HG03558 (cell line): ENCODE results near the gene DBNL.

Experiments
- ATAC-seq: cut with Tn5 transposase; IDR thresholded peaks from one replicate; pipeline ENCODE4 v1.9.1; 2021; ENCODE audit warnings: moderate number of reproducible peaks; ENCODE audit not compliant: unreplicated experiment; ENCODE audit errors: extremely low read depth

The DBNL gene

DNA sequence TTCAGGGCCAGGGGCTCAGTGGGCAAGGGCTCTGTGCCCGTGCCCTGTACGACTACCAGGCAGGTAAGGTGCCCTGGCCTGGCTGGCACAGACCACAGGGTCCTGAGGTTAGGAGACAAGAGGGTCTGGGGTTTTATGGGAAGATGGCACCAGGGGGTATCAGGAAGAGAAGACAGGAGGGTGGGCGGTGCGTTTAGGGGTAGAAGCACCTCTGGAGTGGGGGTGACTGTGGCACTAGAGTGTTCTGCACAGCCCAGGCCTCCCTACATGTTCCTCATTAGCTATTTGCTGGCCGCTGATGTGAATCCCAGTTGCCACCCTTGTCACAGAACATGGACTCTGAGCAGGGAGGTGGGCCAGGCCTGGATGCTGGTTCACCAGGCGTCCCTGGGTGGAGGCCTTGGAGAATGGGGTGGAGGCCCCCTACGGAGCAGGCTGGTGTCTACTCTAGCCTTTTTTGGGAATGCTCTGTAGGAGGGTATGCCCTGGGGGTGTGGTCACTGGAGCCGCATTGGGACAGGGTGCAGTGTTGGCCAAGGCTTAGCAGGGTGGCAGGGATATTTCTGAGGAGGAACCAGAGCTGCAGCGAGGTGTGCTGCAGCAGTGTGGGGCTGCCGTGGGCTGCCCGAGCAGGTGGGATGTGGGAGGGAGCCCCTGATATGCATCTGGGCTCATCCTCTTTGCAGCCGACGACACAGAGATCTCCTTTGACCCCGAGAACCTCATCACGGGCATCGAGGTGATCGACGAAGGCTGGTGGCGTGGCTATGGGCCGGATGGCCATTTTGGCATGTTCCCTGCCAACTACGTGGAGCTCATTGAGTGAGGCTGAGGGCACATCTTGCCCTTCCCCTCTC is 15.8 kb downstream of the DBNL start:
- no peak for ATAC-seq

DNA sequence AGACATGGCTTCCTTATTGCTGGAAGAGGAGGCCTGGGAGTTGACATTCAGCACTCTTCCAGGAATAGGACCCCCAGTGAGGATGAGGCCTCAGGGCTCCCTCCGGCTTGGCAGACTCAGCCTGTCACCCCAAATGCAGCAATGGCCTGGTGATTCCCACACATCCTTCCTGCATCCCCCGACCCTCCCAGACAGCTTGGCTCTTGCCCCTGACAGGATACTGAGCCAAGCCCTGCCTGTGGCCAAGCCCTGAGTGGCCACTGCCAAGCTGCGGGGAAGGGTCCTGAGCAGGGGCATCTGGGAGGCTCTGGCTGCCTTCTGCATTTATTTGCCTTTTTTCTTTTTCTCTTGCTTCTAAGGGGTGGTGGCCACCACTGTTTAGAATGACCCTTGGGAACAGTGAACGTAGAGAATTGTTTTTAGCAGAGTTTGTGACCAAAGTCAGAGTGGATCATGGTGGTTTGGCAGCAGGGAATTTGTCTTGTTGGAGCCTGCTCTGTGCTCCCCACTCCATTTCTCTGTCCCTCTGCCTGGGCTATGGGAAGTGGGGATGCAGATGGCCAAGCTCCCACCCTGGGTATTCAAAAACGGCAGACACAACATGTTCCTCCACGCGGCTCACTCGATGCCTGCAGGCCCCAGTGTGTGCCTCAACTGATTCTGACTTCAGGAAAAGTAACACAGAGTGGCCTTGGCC is 16.6 kb downstream of the DBNL start:
- no peak for ATAC-seq

DNA sequence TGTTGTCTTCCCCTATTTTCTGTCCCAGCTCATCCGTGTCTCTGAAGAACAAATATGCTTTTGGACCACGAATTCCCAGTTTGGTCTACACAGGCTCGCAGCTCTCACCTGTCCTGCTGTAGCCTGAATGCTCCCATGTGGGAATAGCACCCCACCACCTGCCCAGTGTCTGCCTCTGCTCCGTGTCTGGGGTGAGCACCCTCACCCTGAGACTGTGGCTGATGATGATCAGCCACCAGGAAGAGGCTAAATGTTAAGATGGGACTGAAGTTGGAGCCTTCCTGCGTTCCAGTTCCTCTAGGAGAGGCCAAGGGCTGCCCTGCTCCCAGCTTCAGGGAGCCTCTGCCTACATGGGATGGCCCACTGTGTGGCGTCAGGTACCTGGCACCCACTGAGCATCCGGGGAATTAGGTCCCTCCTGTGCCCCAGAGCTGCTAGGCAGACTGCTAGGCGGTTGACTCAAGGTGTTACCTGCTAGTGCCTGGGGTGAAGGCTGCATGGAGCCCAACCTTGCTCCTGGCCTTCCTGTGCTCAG is 17.2 kb downstream of the DBNL start:
- ATAC-seq = no peak

DNA sequence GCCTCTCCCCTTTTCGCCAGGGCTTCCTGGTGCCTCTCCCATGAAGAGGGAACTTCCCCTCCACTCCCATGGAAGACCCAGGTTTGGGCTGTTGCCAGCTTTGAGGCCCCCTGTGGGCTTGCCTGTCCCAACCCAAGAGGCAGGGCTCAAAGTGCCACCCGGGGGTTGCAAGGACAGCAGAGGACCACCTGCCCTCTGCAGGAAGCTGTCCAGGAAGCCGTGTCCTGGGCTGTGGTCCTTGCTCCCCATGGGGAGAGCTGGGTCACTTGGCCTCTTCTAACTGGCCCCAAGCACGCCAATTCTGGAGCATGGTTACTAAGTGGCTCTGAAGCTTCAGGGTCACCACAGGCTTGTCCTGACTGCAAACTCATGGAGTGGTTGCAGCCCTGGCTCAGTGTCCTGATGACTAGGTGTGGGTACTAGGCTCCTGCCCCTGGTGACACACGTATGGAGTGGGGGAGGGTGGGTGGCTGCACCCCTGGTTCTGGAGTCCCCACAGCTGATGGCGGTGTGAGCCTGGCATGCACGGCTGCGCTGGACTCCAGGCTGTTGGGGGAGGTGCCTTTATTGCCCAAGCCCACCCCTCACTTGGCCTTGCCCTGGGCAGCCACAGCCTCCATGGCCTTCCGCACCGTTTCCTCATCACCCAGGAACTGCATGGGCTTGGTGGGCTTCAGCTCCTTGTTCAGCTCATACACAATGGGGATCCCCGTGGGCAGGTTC is 17.8 kb downstream of the DBNL start:
- no peak for ATAC-seq

DNA sequence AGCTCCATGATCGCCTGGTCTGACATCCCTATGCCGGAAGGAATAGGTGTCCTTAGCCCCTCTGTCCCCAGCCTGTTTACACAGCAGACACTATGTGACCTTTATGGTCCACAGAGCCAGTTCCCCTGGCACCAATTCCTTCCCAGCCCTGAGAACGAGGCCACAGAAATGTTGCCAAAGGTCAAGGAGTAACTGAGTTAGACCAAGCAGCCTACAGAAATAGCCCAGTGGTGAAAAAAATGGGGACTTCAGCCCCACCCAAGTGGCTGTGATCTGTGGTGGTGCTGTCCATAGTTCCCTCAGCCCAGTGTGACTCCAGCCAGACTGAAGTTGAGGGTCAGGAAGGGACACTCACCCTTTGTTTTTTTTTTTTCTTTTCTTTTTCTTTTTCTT is 18.4 kb downstream of the DBNL start:
- ATAC-seq = no peak

DNA sequence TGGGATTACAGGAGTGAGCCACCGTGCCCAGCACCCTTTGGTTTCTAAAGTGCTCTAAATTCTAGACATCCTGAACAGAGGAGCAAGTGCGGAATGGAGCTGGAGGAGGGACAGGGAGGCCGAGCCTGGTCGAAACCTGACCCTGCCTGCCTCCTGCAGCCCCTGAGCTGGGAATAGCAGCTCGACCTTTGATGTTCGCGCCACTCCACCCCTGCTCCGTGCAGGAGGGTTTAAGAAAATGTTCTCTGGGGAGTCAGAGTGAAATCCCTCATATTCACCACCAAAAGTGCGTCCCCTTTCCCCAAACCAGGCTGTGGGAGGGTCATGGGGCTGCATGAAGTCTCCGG is 19.0 kb downstream of the DBNL start:
- no peak for ATAC-seq

DNA sequence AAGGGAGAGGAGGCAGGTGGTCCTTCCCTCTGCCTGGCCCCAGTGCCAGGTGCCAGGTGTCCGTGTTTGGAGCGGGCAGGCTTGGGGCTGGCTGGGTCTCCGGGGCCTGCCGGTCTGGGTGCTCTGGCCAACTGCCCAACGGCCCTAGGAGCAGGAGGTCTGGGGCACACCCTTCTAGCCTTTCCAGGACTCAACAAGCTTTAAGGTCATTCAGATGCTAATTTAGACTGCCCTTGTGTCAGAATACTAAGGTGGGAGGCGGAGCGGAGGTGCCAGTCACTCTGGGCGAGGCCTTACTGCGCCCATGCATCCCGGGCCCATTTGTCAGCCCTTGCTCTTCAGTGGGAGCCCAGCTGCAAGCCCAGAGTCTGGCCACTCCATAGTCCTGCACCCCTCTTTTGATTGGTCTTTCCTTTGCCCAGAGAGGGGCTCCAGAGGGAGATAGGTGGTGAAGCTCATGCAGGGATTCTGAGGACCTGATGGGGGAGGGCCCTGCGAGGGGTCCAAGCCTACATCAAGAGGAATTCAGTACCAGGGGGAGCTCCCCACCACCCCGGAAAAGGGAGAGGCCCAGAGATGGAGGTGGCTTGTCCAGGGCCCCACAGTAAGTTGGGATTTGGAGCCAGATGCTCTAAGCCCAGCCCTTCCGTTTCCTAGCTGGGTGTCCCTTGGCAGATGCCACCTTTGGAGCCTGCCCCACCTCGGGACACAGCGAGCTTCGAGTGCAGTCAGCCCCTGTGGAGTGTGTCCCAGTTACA is 19.6 kb downstream of the DBNL start:
- no peak for ATAC-seq

DNA sequence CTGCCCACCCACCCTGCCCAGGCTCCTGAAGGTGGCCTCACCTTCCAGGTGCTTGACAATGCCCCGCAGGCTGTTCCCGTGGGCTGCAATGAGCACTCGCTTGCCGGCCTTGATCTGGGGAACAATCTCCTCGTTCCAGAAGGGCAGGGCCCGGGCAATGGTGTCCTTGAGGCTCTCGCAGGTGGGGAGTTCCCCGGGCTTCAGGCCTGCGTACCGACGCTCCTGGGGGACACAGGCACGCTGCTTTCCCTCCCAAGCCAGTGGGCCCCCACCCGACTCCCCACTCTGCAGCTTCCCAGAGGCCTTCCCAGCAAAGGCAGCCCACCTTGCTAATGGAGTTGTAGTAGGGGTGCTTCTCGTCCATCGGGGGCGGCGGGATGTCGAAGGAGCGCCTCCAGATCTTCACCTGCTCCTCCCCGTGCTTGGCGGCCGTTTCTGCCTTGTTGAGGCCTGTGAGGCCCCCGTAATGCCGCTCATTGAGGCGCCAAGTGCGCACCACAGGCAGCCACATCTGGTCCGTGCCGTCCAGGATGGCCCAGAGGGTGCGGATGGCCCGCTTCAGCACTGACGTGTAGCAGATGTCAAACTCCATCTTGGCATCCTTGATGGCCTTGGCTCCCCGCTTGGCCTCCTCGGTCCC is 20.4 kb downstream of the DBNL start:
- ATAC-seq = no peak

DNA sequence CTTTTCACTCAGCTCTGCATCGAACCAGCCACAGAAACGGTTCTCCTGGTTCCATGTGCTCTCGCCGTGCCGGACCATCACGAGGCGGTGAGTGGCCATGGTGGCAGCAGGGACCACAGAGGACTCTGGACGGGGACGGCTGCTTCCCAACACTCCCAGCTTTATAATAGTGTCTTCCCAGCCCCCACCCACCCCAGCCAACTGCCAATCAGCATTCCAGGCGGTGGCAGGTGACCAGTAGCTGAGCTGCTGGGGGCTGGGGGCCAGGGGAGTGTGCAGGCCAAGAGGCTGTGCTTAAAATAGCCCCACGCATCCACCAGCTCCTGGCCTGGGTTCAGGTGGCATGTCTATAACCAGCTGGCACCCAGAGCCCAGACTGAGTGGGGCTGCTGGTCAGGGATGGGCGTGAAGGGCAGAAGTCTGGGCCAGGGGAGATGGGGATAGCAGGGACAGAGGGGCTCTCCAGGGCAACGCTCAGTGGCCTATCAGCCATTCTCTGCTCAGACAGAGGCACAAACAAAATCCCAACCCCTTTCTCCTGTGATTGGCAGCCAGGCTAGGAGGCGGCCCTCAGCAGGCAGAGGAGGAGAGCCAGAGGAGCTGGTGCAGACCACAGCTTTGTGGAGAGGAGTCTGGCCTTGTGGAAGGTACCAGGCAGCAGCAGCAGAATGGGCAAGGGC is 21.1 kb downstream of the DBNL start, which contains the start of gene PGAM2:
TSS of gene PGAM2 (minus strand) at position 137 of the 680 bp plus-strand sequence. CDS start at position 99, 38 bp downstream.
- no peak for ATAC-seq

DNA sequence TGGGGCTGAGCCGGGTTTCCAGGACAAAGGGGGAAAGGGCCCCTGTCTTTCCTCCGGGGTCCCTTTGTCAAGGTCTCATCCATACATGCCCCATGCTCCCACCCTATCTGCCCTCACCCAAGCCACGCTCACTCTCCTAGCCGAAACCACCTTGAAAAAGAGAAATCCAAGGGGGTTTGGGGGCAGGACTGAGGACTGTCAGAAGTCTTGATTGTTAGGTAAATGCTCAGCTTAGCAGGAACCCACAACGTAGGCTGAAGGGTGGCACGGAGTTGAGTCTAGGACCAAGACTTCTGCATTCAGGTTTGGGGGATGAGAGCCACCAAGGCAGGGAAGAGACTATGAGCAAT is 21.6 kb downstream of the DBNL start:
- no peak for ATAC-seq

DNA sequence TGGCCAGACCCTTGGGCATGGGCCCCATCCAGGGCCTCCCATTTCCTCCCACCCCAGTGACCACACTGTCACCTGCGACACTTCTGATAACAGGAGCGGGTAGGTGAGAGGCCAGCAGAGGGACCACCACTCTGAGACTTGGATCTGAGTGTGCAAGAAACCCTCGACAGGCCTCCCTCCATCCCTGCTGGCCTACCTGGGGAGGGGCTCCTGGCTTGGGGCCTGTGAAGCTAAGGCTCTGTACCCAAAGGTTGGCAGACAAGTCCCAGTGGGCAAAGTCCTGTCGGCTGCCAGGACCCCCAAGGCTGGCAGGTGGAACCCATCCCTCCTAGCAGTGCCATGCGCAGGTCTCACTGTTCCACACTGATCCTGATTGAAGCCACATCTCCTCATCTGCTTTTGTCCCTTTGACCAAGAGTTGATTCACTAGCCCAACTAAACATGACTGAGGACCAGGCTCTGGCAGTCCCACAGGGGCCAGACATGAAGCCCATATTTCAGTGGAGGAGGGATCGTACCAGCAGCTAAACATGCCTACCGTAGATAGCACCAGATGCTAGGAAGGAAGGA is 22.1 kb downstream of the DBNL start:
- no peak for ATAC-seq

DNA sequence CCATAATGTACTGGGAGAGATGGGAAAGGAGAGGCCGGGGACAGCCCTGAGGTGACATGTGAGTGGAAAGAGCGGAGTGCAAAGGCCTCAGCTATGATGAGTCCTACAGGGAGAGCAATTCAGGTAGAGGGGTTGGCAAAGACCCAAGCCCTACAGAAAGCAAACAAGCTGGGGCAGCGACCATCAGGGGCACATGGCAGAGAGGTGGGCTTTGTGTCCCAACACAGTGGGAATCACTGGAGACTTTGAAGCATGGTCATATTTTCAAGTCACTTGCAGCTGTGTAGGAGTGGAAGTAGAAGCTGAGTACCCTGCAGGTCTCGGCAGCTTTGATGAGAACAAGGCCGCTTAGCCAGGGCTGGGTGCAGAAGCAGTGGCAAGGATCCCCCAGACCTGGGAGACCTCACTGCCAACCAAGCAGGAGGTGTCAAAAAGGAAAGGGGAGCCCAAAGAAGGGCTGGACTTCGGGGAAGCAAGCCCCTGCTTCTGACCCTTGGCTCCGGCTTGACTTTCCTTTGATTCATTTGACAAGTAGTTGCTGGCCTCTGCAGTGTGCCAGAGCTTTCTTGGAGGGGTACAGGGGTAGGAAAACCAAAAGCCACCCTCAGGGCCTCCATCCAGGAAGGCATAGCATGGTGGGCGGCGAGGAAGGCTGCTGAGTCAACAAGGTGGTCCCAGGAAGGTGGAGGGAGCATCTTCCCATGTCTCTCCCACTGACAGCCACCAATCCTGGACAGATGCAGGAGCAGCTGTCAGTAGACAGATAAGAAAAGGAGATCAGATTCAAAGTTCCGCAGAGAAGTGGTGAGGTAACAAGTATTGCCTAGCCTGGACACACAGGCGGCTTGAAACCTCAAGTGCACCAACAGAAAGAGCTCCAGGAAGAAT is 22.8 kb downstream of the DBNL start:
- no peak for ATAC-seq

DNA sequence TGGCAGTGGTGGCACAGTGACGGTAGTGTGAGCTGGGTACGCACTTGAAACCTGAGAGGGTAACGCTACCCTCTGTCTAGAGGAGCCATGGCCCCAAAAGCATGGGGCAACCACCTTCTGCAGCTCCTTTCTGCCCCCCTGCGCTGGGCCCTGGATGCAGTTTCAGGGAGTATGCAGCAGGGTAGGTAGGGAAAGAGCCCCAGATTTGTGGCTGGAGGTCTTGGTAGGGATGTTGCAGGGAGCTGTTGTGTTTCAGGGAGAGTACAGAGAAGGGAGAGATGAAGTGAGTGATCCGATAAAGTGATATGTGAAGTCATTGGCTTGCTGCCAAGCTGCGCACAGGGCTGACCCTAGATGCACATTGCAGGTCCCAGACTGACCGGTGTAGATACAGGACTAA is 23.6 kb downstream of the DBNL start:
- no peak for ATAC-seq

DNA sequence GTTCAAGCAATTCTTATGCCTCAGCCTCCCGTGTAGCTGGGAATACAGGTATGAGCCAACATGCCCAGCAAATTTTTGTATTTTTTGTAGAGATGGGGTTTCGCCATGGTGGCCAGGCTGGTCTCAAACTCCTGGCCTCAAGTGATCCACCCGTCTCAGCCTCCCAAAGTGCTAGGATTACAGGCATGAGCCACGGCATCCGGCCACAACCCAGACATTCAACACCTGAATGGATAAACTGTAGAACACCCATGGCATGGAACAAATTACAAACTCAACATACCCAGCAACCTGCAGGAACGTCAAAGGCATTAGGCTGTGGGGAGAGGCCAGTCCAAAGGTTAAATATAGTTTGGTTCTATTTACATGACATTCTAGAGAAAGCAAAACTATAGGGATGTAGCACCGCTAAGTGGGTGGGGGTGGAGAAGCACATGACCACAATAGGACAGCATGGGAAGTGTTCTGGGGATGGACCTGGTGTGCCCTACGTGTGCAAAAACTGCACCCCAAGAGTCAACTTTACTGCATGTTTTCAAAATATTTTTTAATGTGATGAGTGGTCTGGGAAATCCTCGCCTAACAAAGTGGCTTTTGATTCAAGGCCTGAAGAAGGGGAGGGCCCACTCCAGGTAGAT is 27.3 kb downstream of the DBNL start:
- ATAC-seq = no peak

DNA sequence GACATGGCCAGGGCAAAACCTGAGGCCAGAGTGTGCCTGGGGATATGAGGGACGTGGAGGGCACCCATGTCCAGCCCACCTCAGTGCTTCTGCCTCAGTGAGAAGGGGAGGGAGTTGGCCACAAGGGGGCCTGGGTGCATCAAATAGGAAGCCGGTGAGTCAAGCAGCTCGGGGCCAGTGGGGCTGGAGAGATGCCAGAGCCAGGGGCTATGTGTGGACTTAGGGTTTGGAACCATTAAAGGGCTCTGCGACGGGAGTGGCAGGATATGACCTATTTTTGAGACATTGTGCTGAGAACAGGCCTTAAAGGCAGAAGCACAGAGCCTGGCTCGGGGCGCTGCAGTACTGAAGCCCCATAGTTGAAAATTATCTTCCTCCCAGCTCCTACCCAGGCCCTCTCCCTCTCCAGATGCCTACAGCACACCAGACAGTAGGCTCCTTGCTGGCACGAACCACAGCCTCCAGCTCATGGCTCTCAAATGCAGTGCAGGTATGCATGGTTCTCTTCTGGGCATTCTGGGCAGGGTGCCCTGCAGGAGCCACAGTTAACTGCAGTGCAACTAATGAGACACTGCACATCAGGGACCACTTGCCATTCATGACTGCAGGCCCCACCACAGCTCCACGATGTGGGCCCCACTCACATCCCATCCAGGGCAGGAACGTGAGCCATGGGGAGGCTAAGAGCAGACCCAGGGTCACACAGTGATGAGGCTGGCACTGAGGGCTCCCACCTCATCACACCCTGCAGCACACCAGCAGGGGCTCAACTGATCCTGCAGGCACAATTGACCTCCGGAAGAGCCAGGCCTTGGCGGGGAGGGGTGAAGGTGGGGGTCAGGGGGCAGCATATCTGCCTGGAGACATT is 28.1 kb downstream of the DBNL start:
- ATAC-seq = no peak

DNA sequence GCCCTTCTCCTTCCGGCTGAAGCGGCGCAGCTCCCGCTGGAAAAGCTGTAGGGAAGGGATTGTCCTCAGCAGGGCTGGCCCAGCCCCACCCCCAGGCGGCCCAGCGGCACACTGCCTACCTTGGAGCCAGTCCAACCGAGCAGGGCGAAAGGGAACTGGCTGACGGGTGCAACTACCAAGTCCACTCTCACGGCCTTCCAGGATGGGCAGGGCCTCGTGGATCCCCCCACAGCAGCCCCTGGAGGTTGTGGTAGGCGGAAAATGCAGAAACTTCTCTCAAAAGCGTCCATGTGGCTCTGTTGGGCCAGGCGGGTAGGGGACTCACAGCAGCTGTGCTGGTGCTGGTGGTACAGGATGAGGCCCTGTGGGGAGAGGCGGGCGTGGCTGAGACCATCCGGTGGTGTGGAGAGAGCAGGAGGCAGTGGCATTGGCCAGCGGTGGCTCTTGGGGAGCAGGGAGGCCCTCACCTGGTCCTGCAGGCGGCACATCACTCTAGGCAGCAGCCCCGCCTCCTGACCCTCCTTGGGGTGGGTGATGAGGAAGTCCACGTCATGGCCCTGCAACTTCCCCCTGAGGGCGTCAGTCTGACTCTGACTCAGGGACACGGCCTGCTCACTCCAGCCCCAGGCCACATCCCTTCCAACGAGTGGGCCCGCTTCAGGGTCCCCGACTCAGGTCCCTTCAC is 29.3 kb downstream of the DBNL start:
- ATAC-seq = no peak
